Nephron (organoid): ENCODE results near the gene WIPF1.

Experiments used
- H3K27ac Mint-ChIP-seq, 3 experiments: 2 replicates each; pipeline ENCODE4 v1.8.0; 2020; ENCODE audit warnings: mixed read lengths in 3 of 3, mild to moderate bottlenecking in 2 of 3, moderate library complexity in 1 of 3
- H3K27me3 Mint-ChIP-seq: 2 replicates; pipeline ENCODE4 v1.8.0; 2021; ENCODE audit warnings: low read depth, mild to moderate bottlenecking, moderate library complexity, mixed read lengths
- H3K36me3 Mint-ChIP-seq: 2 replicates; pipeline ENCODE4 v1.8.0; 2020; ENCODE audit warnings: low read depth, mixed read lengths
- H3K4me1 Mint-ChIP-seq: 2 replicates; pipeline ENCODE4 v1.8.0; 2020; ENCODE audit warnings: mixed read lengths
- H3K4me3 Mint-ChIP-seq, 3 experiments: 2 replicates each; pipeline ENCODE4 v1.8.0; 2020; ENCODE audit warnings: mild to moderate bottlenecking in 3 of 3, mixed read lengths in 3 of 3, moderate library complexity in 2 of 3
- H3K9me3 Mint-ChIP-seq: 2 replicates; pipeline ENCODE4 v1.8.0; 2020; ENCODE audit warnings: mixed read lengths
- TF ChIP-seq, protein P1 (sequence below), 3 experiments: fragments of 200-600 bp; sonication (generic); IDR thresholded peaks; one replicate each; pipeline ENCODE4 v1.5.0; 2021; ENCODE audit warnings: antibody characterized with exemption in 3 of 3; ENCODE audit not compliant: unreplicated experiment in 3 of 3

Gene WIPF1

DNA sequence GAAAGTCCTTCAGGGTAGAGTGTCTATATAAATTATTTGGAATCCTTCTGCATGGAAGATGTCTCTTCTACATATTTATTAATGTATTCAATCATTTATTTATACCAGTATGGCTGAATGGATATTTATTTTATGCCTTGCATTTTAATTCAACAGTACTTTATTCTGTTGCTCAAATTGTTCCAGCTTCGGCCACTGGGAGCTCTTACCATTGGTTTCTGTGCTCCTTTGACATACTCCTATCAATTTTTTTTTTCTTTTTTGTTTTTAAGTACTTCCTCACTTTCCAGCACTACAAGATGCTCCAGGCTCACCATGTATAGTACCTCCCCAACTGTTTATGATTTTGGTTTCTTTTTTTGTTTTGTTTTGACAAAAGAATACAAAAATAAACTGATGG is 39.4 kb upstream of the WIPF1 start:
- H3K27ac Mint-ChIP-seq, result no peak overlapping the region
- H3K9me3 Mint-ChIP-seq, result peaks cover 23% of the 10 kb centered on the region
- H3K36me3 Mint-ChIP-seq, result peaks cover 17% of the 10 kb centered on the region
- peaks cover 30% of the 10 kb centered on the region for H3K4me1 Mint-ChIP-seq
- no peak overlapping the region for H3K4me3 Mint-ChIP-seq
- TF ChIP-seq, protein P1, sequence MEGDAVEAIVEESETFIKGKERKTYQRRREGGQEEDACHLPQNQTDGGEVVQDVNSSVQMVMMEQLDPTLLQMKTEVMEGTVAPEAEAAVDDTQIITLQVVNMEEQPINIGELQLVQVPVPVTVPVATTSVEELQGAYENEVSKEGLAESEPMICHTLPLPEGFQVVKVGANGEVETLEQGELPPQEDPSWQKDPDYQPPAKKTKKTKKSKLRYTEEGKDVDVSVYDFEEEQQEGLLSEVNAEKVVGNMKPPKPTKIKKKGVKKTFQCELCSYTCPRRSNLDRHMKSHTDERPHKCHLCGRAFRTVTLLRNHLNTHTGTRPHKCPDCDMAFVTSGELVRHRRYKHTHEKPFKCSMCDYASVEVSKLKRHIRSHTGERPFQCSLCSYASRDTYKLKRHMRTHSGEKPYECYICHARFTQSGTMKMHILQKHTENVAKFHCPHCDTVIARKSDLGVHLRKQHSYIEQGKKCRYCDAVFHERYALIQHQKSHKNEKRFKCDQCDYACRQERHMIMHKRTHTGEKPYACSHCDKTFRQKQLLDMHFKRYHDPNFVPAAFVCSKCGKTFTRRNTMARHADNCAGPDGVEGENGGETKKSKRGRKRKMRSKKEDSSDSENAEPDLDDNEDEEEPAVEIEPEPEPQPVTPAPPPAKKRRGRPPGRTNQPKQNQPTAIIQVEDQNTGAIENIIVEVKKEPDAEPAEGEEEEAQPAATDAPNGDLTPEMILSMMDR (IDR thresholded peaks at IDR 0.05; ENCODE audit: unreplicated experiment in 3 of 3), result peak in 1 of 3 experiments; percentile 12
- no peaks in the 10 kb centered on the region for H3K27me3 Mint-ChIP-seq

DNA sequence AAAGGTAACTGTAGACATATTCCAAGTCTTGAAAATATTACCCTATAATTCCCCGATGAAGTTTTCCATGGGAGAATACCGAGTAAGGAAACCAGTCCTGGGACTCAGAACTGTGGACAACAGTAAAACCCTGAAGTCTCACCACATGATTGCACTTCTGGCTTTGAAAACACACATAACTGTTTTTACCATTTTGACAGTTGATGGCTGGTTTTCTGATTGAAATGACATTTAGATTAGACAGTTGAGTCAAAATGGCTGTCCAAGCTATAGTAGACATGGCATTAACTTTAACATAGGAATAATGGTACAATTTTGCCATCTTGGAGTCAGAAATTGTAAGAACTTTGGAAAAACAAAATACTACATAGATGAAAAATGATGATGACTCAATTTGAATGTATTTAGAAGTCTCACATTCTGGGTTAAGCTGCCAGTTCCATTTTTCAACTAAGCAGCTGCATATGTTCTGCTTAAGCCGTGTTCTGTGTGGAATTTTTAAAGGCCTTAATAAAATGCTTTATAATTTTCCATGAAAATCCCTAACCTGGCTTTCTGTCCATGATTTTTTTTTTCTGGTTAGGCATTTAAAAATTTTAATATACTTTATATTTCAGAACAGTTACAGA is 38.3 kb upstream of the WIPF1 start:
- no peak overlapping the region for H3K27ac Mint-ChIP-seq
- peaks cover 9% of the 10 kb centered on the region for H3K36me3 Mint-ChIP-seq
- no peaks in the 10 kb centered on the region for H3K27me3 Mint-ChIP-seq
- H3K4me1 Mint-ChIP-seq, result peaks cover 32% of the 10 kb centered on the region
- peaks cover 12% of the 10 kb centered on the region for H3K9me3 Mint-ChIP-seq
- TF ChIP-seq, protein P1 (IDR thresholded peaks at IDR 0.05; ENCODE audit: unreplicated experiment in 3 of 3), result no peak
- no peak overlapping the region for H3K4me3 Mint-ChIP-seq

DNA sequence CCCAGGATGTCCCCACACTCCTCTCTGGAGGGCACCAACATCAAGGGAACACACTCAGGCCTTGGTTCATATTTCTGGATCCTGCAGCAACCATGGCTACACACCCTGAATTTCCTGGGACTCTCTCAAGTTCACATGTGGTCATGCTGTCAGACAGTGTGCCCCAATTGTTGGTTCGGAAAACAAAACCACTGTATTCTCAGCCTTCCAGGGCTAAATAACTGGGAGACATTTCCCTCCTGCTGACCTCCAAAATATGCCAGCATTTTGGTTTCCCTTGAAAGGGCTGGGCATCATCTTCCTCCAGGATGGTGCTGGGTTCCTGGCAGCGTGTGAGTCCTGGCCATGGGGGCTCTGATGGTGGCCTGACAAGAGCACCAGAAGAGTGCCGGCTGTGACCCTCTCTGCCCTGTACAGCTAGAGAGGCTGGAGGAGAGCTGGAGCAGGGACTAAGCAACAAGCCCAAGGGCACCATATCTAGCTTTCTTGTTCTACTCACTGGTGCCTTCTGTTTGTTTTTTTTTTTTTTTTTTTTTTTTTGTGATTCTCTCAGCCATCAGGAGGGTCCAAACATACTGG is 37.5 kb upstream of the WIPF1 start:
- Mint-ChIP-seq H3K4me3 (no peak overlapping the region), H3K4me1 (peaks cover 34% of the 10 kb centered on the region), H3K36me3 (peaks cover 5% of the 10 kb centered on the region), H3K27me3 (no peaks in the 10 kb centered on the region), H3K27ac (no peak overlapping the region), H3K9me3 (peaks cover 9% of the 10 kb centered on the region)
- TF ChIP-seq, protein P1 (IDR thresholded peaks at IDR 0.05; ENCODE audit: unreplicated experiment in 3 of 3), result no peak

DNA sequence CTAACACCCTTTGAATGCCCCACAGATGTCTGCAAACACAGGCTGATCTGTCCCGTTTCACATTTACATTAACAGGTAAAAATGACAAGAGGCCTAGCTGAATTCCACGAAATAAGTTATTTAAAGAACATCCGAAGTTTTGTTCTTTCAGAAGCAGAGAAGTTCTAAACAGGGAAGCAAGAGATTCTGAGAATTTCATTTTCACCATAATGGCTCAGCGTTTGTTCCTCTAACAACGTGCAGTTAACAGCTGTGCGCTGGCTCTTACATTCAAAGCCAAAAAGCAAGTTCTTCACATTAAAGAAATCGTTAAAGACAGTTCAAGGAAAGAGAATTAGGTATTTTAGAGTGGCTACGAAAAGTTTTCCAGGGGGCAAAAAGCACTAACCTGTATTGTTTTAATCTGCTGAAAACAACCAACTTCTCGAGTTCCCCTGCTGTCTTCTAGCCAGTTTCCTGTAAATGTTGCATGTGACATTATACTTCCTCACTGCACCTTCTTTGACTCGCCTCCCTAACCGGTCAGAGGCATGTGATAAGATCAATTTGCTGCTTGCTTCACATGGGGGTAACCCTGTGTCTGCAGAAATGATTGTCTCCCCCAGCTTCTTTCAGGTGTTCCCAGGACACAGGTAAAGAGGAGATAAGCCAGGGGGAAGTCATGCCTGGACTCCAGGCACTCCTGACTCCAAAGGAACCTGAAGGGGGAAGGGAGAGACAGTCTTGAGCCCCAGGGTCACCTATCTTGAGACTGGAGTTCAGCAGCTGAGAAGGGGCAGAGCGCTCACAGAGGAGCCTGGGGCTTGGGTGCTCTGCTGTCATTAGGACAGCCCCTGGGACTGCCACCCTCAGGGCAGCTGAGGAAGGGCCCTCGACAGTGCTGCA is 36.8 kb upstream of the WIPF1 start:
- H3K9me3 Mint-ChIP-seq, result peaks cover 3% of the 10 kb centered on the region
- H3K36me3 Mint-ChIP-seq, result no peaks in the 10 kb centered on the region
- H3K27ac Mint-ChIP-seq, result peak overlapping the region; percentile 84 to 96 (median 89)
- TF ChIP-seq, protein P1 (IDR thresholded peaks at IDR 0.05; ENCODE audit: unreplicated experiment in 3 of 3), result no peak
- no peaks in the 10 kb centered on the region for H3K27me3 Mint-ChIP-seq
- peaks cover 34% of the 10 kb centered on the region for H3K4me1 Mint-ChIP-seq
- H3K4me3 Mint-ChIP-seq, result no peak overlapping the region

DNA sequence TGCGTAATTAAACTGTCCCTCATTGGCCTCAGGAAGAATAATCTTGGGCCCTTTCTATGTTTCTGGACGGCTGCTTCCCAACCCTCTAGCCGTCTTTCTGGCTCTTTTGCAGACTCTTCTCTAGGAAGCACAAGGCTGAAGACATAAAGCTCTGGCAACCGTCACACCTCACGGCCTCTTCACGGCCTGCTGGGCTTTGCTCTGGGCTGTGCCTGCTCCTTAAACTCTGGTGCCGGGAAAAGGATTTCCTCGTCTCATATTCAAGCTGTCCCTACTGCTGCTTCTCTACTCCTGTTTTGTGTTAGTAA is 36.0 kb upstream of the WIPF1 start:
- H3K36me3 Mint-ChIP-seq, result peaks cover under 1% of the 10 kb centered on the region
- H3K4me3 Mint-ChIP-seq, result peak overlapping the region in 1 of 3 experiments; percentile 5
- TF ChIP-seq, protein P1 (IDR thresholded peaks at IDR 0.05; ENCODE audit: unreplicated experiment in 3 of 3), result no peak
- H3K4me1 Mint-ChIP-seq, result peaks cover 34% of the 10 kb centered on the region
- H3K9me3 Mint-ChIP-seq, result no peaks in the 10 kb centered on the region
- no peaks in the 10 kb centered on the region for H3K27me3 Mint-ChIP-seq
- H3K27ac Mint-ChIP-seq, result peak overlapping the region; percentile 84 to 96 (median 89)
